ENCODE data around the gene FCHSD2.
"Not testable (repeated sequence)": the region's sequence is repeated elsewhere in the genome, so short reads cannot be mapped to it uniquely, and the experiment has no call there.

The FCHSD2 gene

DNA sequence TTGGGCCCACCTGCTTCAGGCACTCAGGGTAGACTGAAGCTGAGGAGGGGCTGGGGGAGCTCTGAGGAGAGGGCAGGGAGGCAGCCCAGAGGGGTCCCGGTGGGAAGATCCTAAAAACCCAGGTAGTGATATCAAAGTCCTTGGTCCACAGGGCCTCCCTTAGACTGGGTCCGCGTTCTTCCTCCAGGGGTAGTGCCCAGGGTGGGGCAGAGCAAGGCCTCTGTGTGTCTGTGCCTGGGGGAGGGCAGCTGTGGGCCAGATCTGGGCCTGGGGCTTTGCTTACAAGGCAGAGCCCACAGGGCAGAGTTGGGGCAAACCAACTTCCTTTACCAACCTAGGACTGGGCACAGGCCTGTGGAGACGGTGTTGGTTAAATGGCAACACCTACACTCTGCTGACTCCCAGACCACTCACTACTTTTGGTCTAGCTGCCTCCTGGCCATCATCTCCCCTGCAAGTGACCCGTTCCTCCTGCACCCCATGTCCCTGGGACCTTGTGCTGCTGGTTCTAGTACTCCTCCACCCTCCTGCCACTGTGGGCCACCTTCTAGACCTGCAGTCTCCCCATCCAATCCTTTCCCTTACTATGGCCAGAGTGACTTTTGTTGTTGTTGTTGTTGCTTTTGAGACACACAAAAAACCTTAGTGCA, 312.1 kb downstream of the FCHSD2 start:
- DNase-seq = no peak

DNA sequence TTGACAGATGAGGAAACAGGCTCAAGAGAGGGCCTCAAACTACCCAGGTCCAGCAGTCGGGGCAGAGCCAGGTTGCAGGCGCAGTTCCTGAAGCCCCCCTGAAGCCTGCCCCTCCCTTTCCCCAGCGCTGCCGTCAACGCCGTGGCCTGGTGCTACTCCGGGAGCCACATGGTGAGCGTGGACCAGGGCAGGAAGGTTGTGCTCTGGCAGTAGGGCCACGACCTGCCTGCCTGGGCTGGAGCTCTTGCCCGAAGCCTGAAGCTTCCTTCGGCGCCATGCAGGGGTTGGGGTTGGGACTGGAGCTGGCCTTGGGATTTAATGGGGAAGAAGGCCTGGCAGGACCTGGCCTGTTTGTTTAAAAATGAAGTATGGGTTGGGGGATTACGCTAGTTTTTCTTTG, 312.9 kb downstream of the FCHSD2 start:
- DNase-seq = no peak

- DNase-seq = peak; percentile 8
These were observed 313.4 kb downstream of the FCHSD2 start for GRCh38 chr11:72828692-72829101.

DNA sequence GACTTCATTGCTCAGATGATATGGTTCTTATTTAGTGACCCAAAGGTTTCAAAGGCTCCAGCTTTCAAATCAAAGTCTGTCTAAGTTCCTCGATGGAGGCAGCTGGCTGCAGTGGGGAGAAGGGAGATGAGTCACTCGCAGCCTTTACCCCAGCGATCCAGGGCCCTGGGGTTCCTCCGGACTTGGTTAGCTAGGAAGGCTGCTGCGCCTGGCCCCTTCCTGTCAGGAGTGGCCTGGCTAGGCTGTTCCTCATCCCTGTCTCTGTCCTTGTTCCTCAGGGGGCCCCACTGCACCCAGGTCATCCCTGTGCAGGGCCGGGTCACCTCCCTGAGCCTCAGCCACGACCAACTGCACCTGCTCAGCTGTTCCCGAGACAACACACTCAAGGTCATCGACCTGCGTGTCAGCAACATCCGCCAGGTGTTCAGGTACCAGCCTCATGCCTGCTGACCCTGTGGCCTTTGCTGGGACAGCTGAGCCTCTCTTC, 314.0 kb downstream of the FCHSD2 start:
- no peak for DNase-seq

GRCh38 chr11:72827656-72828055, 314.5 kb downstream of the FCHSD2 start:
- not testable (repeated sequence) for DNase-seq

GRCh38 chr11:72826942-72827480, 315.1 kb downstream of the FCHSD2 start:
- DNase-seq = no peak

DNA sequence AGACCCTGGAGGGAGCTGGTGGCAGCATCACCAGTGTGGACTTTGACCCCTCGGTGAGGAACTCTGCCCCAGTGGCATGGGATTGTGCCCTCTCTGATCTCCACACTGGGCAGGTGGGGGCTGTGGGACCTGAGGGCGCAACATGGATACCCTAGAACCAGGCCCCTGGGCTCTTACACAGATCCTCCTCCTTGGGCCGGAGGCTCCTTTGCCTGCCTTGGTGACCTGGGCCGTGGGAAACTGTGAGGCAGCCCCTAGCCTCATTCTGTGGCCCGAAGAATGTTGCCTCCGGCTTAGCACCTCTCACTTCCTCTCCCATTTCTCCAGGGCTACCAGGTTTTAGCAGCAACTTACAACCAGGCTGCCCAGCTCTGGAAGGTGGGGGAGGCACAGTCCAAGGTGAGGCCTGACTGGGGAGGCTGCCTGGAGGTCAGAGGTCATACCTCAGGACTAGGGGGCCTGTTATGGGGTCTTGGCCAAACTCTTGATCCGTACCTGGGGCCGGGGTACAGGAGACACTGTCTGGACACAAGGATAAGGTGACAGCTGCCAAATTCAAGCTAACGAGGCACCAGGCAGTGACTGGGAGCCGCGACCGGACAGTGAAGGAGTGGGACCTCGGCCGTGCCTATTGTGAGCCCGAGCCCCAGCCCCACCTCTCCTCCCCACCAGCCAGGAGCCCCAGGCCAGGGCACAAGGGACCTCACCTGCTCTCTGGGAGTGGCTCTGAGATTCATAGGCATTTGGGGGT, 315.8 kb downstream of the FCHSD2 start:
- no peak for DNase-seq

DNA sequence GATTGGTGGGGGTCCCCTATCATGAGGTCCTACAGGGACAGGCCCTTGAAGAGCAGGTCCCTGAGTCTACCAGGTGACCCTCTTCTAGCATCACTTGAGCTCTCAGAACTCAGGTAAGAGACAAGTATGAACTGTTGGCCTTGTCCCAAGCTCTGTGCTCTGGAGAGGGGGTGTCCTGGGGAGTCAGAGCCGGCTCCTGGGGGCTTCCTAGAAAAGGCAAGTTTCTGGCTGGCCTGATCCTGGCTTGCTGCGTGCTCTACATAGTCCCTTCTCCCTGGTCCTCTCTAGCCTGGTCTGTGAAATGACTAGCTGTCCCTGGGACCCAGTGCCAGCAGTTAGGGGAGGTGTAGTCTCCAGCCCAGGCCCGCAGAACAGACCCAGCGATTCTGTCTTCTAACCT, 316.5 kb downstream of the FCHSD2 start:
- no peak for DNase-seq

DNA sequence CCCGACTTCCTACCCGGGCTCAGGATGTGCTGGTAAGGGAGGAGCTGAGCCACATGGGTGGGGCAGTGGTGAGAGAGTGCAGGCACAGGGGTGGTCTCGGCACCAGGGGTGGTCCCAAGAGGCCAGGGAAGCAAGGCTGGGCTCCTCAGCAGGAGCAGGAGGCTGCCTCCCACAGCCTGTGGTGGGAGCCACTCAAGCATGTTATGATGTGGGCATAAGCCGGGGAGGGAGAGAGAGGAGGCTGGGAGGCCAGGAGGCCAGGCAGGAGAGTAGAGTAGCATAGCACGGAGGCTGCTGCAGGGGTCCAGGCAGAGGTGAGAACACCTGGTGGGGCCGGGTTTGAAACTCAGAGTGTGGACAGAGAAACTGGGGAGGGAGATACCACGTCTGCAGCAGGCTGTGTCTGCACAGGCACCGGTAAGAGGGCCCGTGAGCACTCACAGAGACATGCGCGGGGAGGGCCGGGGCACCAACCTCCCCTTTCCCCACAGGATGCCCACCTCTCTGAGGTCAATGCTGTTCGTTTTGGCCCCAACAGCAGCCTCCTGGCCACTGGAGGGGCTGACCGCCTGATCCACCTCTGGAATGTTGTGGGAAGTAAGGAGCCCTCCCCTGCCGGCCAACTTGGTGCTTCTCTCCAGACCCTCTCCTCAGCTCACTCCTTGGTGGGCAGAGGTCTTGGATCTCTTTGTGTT, 317.2 kb downstream of the FCHSD2 start:
- DNase-seq = no peak

DNA sequence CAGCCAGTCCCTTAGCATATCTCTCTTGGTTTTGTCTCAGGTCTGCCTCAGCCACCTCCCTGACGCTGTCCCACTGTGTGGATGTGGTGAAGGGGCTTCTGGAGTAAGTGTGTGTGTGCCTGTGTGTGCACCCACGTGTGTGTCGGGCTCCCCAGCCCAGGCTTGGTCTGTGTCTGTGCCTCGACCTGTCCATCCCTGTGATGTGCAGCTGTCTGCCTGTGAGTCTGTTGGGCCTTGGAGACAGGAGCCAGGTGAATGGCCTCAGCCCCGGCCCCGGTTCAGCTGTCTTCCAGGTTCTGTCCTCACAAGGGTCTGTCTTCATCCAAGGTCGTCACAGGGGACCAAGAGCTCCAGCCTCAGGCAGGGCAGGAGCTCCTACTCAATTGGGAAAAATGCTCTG, 318.1 kb downstream of the FCHSD2 start:
- DNase-seq = no peak

GRCh38 chr11:72823105-72823804, 318.9 kb downstream of the FCHSD2 start:
- no peak for DNase-seq

GRCh38 chr11:72821920-72822799, 320.0 kb downstream of the FCHSD2 start:
- peak; percentile 65 for DNase-seq

GRCh38 chr11:72821221-72821919, 320.7 kb downstream of the FCHSD2 start:
- no peak for DNase-seq

DNA sequence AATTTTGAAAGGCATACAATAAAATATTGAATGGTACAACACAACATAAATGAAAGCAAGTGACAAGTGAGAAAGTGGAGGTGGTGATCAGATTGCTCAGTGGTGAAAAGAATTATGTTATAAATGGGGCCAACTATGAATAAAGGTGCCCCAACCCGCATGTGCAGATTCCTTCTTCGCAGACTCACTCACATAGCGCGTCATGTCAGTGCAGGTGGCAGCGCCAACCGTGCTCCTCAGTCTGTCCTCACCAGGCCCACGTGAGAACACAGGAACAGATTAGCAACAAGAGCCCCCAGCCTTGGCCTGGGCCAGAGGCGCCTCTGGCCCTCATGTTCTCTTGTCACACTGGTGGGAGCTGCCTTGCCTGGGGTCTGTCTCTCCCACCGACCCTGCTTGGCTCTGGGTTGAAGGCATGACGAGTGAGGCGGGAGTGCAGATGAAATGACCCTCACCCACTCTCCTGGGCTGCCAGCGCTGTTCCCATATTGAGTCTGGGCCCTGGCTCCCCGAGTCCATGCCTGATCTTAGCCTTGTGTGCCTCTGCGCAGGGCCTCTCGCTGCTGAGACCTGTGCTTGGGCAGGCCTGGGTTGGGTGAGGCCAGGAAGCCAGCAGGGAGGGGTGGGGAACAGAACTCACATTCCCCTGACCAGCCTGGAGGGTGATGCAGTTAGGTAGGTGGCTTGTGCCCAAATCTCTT, 321.5 kb downstream of the FCHSD2 start:
- no peak for DNase-seq

DNA sequence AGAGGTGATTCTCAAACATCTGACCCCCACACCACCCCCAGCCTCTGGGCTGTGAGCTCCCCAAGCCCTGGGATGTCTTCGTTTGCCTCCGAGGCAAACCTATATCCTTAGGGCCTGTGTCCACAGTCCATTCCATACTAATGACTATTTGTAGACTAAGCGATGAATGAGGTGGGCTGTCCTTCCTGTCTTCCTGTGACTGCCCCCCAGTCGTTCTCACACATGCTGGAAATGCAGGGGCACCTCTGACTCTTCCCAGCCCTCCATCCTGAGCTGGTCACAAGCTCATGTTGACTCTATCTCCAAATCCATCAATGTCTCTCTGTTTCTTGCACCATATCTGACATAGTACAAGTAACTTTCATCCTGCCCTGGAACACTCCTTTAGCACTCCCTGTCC, 323.1 kb downstream of the FCHSD2 start:
- no peak for DNase-seq

GRCh38 chr11:72817966-72818365, 324.2 kb downstream of the FCHSD2 start:
- no peak for DNase-seq

- no peak for DNase-seq
These were observed 325.6 kb downstream of the FCHSD2 start for GRCh38 chr11:72816404-72816990.

DNA sequence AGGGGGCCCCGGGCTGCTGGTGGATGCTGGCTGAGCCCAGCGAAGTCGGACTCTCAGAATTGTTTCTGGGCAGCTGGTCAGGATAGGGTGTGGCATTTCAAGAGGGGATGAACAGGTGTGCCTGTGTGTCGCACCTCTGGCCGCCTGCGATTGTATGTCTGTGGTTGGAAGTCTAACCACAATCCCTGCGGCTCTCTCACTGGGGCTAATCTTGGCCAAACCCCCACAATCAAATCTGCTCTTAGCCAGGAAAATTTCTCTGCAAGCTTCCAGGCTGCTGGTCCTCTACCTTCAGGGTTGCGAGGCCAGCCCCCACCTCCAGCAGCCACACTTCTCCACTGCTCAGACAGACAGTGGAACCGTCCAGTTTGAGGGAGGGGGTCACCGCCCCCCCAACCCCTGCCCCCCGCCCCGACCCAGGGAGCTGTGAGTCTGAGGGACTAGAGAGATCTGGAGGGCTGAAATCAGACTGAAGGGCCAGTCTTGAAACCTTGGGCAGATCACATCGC, 327.0 kb downstream of the FCHSD2 start:
- DNase-seq = no peak

DNA sequence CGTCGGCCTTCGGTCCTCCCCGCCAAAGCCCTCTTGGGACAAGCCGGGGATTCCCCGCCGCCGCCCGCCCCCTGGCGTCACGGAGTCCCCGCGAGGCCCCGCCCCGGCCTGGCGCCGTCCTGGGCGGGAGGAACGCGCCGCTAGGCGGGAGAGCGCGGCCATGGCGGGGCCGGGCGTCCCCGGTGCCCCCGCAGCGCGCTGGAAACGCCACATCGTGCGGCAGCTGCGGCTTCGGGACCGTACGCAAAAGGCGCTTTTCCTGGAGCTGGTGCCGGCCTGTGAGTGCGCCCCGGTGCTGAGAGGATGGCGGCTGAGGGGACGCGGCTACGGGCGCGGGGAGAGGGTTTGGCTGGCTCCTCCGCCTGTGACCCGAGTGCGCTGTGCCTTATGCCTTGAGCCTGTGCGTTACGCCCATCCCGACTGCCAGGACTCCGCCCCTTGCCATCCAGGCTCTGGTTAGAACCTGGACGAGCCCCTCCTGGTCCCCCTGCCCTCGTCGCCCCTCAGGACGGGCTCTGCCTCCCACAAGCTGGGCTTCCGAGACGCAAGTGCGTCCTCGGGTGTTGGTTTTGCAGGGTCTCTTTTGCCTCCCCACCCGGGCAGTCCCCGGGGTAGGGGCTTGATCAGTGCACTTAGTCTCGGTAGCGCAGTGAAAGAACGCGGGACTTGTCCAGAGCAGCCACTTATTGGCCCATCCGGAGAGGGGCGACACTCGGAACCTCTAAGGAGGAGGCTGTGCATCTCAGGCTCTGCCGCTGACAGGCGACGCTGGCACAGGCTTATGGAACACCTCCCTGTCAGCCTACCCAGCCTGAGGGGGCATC, 327.6 kb downstream of the FCHSD2 start, which contains the start of gene ATG16L2:
Gene ATG16L2 (plus strand): TSS at position 126 of the 824 bp plus-strand sequence. CDS start 35 bp downstream, at position 161.
- peak; percentile 19 for DNase-seq
